ENCODE data around the gene RUBCNL. TPM values are rescaled to one million over a fixed set of nuclear protein-coding genes. Genes with fewer than 3 reads are reported as not detected.

The RUBCNL gene
- total RNA-seq, 3 donors from 2014 or later (not counting 1 experiment from before 2014, with no cell fraction given), result 1.6 to 2.3 (median 2.1) TPM

DNA sequence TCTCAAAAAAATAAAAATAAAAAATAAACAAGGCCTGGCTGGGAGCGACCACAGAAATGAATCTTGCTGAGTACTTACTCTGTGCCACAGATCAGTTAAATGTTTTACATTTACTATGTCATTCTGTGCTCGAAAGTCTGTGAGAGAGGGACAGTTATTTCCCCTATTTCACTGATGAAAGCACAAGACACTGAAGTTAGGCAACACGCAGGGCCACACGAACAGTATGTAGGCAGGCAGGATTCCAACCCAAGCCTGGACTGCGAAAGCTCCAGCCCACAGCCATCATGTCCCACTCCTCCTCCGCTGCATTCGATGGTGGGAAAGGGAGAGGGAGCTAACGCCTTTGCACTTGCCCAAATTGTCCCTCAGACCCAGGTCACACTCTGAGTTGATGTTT is 34.2 kb downstream of the RUBCNL start:
- Mint-ChIP-seq H3K9me3 (no peaks in the 10 kb centered on the region), H3K4me1 (peaks cover 6 to 7% of the 10 kb centered on the region in 2 donors), H3K36me3 (no peaks in the 10 kb centered on the region), H3K27me3 (ENCODE audit: low read depth in 2 of 2) (peaks cover 0 to 5% of the 10 kb centered on the region in 2 donors), H3K27ac (no peak overlapping the region), H3K4me3 (no peak overlapping the region)
- no peak overlapping the region for H3K4me3 ChIP-seq (ENCODE audit: low read length)
- H3K9me3 ChIP-seq (ENCODE audit: control insufficient read depth, insufficient read depth, low read length), result no peaks in the 10 kb centered on the region
- no peaks in the 10 kb centered on the region for H3K27me3 ChIP-seq (ENCODE audit: control insufficient read depth, insufficient read depth, low read length)
- TF ChIP-seq, protein P1, sequence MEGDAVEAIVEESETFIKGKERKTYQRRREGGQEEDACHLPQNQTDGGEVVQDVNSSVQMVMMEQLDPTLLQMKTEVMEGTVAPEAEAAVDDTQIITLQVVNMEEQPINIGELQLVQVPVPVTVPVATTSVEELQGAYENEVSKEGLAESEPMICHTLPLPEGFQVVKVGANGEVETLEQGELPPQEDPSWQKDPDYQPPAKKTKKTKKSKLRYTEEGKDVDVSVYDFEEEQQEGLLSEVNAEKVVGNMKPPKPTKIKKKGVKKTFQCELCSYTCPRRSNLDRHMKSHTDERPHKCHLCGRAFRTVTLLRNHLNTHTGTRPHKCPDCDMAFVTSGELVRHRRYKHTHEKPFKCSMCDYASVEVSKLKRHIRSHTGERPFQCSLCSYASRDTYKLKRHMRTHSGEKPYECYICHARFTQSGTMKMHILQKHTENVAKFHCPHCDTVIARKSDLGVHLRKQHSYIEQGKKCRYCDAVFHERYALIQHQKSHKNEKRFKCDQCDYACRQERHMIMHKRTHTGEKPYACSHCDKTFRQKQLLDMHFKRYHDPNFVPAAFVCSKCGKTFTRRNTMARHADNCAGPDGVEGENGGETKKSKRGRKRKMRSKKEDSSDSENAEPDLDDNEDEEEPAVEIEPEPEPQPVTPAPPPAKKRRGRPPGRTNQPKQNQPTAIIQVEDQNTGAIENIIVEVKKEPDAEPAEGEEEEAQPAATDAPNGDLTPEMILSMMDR (IDR thresholded peaks at IDR 0.05), result no peak
- no peak for DNase-seq
- intact Hi-C loops (cut with micrococcal nuclease), result no loop called here
- peaks cover 4% of the 10 kb centered on the region for H3K4me1 ChIP-seq (ENCODE audit: control insufficient read depth, insufficient read depth, low read length)
- 95% methylated on average over 7 of the region's 8 CpGs for WGBS (ENCODE audit: insufficient coverage)
- ATAC-seq, result no peak
- no peaks in the 10 kb centered on the region for H3K36me3 ChIP-seq (ENCODE audit: control insufficient read depth, insufficient read depth, low read length)
- H3K27ac ChIP-seq (ENCODE audit: low read length), result no peak overlapping the region

- H3K27me3 ChIP-seq (ENCODE audit: control insufficient read depth, insufficient read depth, low read length), result no peaks in the 10 kb centered on the region
- intact Hi-C loops (cut with micrococcal nuclease), result no loop called here
- H3K27ac ChIP-seq (ENCODE audit: low read length), result no peak overlapping the region
- H3K4me3 ChIP-seq (ENCODE audit: low read length), result no peak overlapping the region
- no peaks in the 10 kb centered on the region for H3K9me3 ChIP-seq (ENCODE audit: control insufficient read depth, insufficient read depth, low read length)
- H3K36me3 Mint-ChIP-seq, result no peaks in the 10 kb centered on the region
- no peaks in the 10 kb centered on the region for H3K36me3 ChIP-seq (ENCODE audit: control insufficient read depth, insufficient read depth, low read length)
- H3K27ac Mint-ChIP-seq, result no peak overlapping the region
- no peak overlapping the region for H3K4me3 Mint-ChIP-seq
- TF ChIP-seq, protein P1 (IDR thresholded peaks at IDR 0.05), result no peak
- H3K4me1 ChIP-seq (ENCODE audit: control insufficient read depth, insufficient read depth, low read length), result no peaks in the 10 kb centered on the region
- WGBS (ENCODE audit: insufficient coverage), result 95% methylated on average over 11 of the region's 11 CpGs
- DNase-seq (no peak), ATAC-seq (no peak)
- peaks cover 0 to 6% of the 10 kb centered on the region in 2 donors for H3K27me3 Mint-ChIP-seq (ENCODE audit: low read depth in 2 of 2)
- H3K9me3 Mint-ChIP-seq, result no peaks in the 10 kb centered on the region
- peaks cover 6 to 7% of the 10 kb centered on the region in 2 donors for H3K4me1 Mint-ChIP-seq
Measured at GRCh38 chr13:46350003-46350402, 37.0 kb downstream of the RUBCNL start.

DNA sequence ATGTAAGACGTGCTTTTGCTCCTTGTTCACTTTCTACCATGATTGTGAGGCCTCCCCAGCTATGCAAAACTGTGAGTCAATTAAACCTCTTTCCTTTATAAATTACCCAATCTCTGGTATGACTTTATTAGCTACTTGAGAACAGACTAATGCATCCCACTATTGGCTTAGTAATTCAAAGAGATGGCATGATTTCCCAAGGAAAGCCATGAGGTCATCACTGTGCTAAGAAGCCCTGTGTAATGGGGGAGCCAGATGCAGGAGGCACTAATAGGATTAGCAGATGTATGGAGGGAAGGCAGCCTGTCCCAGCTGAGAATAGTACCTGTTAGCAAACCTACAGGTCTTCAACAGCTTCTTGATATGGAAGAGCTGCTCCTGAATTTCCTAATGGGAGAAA is 38.1 kb downstream of the RUBCNL start:
- Mint-ChIP-seq H3K27me3 (ENCODE audit: low read depth in 2 of 2) (peaks cover 0 to 6% of the 10 kb centered on the region in 2 donors), H3K27ac (no peak overlapping the region), H3K4me3 (no peak overlapping the region), H3K9me3 (no peaks in the 10 kb centered on the region), H3K4me1 (no peaks in the 10 kb centered on the region), H3K36me3 (no peaks in the 10 kb centered on the region)
- no peak overlapping the region for H3K4me3 ChIP-seq (ENCODE audit: low read length)
- no peaks in the 10 kb centered on the region for H3K36me3 ChIP-seq (ENCODE audit: control insufficient read depth, insufficient read depth, low read length)
- 100% methylated on average over 1 of the region's 1 CpG for WGBS (ENCODE audit: insufficient coverage)
- ATAC-seq, result no peak
- intact Hi-C loops (cut with micrococcal nuclease), result no loop called here
- TF ChIP-seq, protein P1 (IDR thresholded peaks at IDR 0.05), result no peak
- H3K4me1 ChIP-seq (ENCODE audit: control insufficient read depth, insufficient read depth, low read length), result no peaks in the 10 kb centered on the region
- DNase-seq, result no peak
- H3K27ac ChIP-seq (ENCODE audit: low read length), result no peak overlapping the region
- no peaks in the 10 kb centered on the region for H3K27me3 ChIP-seq (ENCODE audit: control insufficient read depth, insufficient read depth, low read length)
- no peaks in the 10 kb centered on the region for H3K9me3 ChIP-seq (ENCODE audit: control insufficient read depth, insufficient read depth, low read length)

DNA sequence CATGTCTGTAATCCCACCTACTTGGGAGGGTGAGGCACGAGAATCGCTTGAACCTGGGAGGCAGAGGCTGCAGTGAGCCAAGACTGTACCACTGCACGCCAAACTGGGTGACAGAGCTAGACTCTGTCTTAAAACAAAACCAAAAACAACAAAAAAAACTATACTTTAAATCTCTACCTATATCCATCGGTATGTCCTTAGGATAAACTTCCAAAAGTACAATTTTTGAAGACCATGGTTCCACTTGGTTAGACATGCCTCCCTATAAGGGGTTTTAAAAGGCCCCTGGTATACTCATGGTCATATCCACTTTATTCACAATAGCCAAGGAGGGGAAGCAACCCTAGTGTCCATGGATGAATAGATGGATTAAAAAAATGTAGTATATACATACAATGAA is 39.8 kb downstream of the RUBCNL start:
- Histone ChIP-seq H3K36me3 (ENCODE audit: control insufficient read depth, insufficient read depth, low read length) (no peaks in the 10 kb centered on the region), H3K4me1 (ENCODE audit: control insufficient read depth, insufficient read depth, low read length) (no peaks in the 10 kb centered on the region), H3K4me3 (ENCODE audit: low read length) (no peak overlapping the region), H3K9me3 (ENCODE audit: control insufficient read depth, insufficient read depth, low read length) (no peaks in the 10 kb centered on the region), H3K27me3 (ENCODE audit: control insufficient read depth, insufficient read depth, low read length) (no peaks in the 10 kb centered on the region), H3K27ac (ENCODE audit: low read length) (no peak overlapping the region)
- no peaks in the 10 kb centered on the region for H3K4me1 Mint-ChIP-seq
- no peaks in the 10 kb centered on the region for H3K9me3 Mint-ChIP-seq
- intact Hi-C loops (cut with micrococcal nuclease), result no loop called here
- TF ChIP-seq, protein P1 (IDR thresholded peaks at IDR 0.05), result no peak
- H3K27me3 Mint-ChIP-seq (ENCODE audit: low read depth in 2 of 2), result peaks cover 0 to 6% of the 10 kb centered on the region in 2 donors
- ATAC-seq (no peak), DNase-seq (no peak)
- no peak overlapping the region for H3K4me3 Mint-ChIP-seq
- WGBS (ENCODE audit: insufficient coverage), result 94% methylated on average over 4 of the region's 4 CpGs
- H3K27ac Mint-ChIP-seq, result no peak overlapping the region
- no peaks in the 10 kb centered on the region for H3K36me3 Mint-ChIP-seq

Data from natural killer cell (primary cell).